NB4 (cell line): ENCODE measurements around the gene RAD51B.

Source experiments
- DNase-seq: peaks from one replicate; pipeline ENCODE4 v3.0.0; 2010; ENCODE audit warnings: low read depth
- H3K4me3 ChIP-seq: one replicate; pipeline ENCODE4 v1.5.1; 2011; ENCODE audit warnings: mild to moderate bottlenecking, low read depth, low read length, moderate library complexity
- CTCF ChIP-seq: IDR thresholded peaks from one replicate; pipeline ENCODE4 v1.5.1; 2012; ENCODE audit warnings: low read depth, low read length
- MYC ChIP-seq: IDR thresholded peaks from 2 replicates; pipeline ENCODE4 v1.6.1; 2011; ENCODE audit warnings: low read depth, low read length
- POLR2A ChIP-seq: IDR thresholded peaks from 2 replicates; pipeline ENCODE4 v1.6.1; 2011; ENCODE audit warnings: mild to moderate bottlenecking; ENCODE audit not compliant: insufficient read length; ENCODE audit errors: extremely low read depth
- TF ChIP-seq, protein P1 (sequence below): IDR thresholded peaks from 2 replicates; pipeline ENCODE4 v1.6.1; 2011; ENCODE audit warnings: low read depth, low read length

RAD51B gene

GRCh38 chr14:67846029-67846610, 26.5 kb downstream of the RAD51B start:
- TF ChIP-seq, protein P1, sequence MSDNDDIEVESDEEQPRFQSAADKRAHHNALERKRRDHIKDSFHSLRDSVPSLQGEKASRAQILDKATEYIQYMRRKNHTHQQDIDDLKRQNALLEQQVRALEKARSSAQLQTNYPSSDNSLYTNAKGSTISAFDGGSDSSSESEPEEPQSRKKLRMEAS = no peak
- DNase-seq = no peak
- no peak overlapping the region for H3K4me3 ChIP-seq

- no peak for DNase-seq
- H3K4me3 ChIP-seq = no peak overlapping the region
- TF ChIP-seq, protein P1 = no peak
- no peak for TF ChIP-seq CTCF
- no peak for TF ChIP-seq POLR2A
- no peak for TF ChIP-seq MYC
These were observed 30.7 kb downstream of the RAD51B start for GRCh38 chr14:67850066-67850830.

DNA sequence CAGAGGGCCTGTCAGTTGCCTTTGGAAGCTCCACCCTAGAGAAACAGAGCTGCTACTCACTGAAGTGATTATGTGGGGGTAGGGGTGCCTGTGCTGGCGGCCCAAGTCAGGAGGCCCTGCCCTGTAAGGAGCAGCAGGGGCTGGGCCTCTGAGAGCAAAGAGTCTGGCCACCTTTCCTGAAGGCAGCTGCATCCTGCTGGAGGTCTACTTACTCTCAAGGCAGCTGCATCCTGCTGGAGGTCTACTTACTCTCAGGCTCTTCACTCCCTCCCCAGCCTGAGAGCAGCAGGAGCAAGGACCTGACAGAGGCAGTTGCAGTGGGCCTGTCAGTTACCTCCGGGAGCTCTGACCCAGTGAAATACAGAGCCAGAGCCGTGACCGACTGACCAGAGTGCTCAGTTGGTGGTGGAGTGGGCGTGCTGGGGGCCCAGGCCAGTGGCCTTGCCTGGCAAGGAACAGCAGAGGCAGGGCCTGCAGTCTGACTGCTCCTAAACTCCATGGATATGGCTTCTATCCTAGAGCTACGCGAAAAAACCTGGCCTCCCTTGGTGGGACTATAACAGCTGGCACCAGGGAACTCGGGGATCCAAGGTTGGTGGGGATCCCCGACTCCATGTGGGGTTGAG, 32.3 kb downstream of the RAD51B start:
- TF ChIP-seq, protein P1 = no peak
- TF ChIP-seq POLR2A (no peak), CTCF (no peak), MYC (no peak)
- no peak for DNase-seq
- no peak overlapping the region for H3K4me3 ChIP-seq

DNA sequence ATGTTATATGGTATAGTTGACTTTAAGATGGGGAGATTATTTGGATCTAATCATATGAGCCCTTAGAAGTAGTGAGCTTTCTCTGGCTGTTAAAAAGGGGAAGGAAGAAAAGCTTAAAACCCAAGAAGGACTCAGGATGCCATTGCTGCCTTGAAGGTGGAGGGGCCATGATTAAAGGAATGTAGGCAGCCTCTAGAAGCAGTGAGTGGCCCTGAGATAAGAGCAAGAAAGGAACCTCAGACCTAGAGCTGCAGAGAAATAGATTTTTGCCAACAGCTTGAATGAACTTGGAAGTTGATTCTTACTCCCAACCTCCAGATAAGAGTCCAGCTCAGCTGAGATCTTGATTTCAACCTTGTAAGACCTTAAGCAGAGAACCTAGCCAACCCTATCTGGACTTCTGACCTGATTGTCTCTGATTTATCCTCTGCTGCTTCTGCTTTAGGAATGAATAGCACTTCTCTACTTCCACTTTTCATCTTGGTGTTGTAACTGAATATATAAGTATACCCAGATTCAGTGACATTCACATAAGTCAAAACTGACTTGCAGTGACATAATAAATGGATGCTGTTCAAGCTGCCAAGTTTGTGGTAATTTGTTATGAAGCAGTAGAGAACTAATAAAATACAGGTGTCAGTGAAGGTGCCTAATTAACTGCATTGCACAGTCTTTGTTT, 33.5 kb downstream of the RAD51B start:
- TF ChIP-seq, protein P1 = no peak
- TF ChIP-seq POLR2A (no peak), CTCF (no peak), MYC (no peak)
- no peak overlapping the region for H3K4me3 ChIP-seq
- no peak for DNase-seq

GRCh38 chr14:67853715-67854114, 34.1 kb downstream of the RAD51B start:
- no peak for DNase-seq
- TF ChIP-seq, protein P1 = no peak
- TF ChIP-seq CTCF (no peak), POLR2A (no peak), MYC (no peak)
- no peak overlapping the region for H3K4me3 ChIP-seq
